HepG2 (cell line): ENCODE results near the gene EPB41L2. TPM values are rescaled to one million over a fixed set of nuclear protein-coding genes. Genes with fewer than 3 reads are reported as not detected.

Source experiments
- ATAC-seq: fragments of 200-7000 bp; cut with Tn5 transposase; 3 replicates; pipeline ENCODE4 v1.9.1; 2020; ENCODE audit warnings: mild to moderate bottlenecking, moderate library complexity
- BruUV-seq: library from RNA; stranded (reverse); fragments of 400-500 nt; replicated peaks from 2 replicates; lab custom pipeline; 2021; lab: Mats Ljungman, UMichigan
- CTCF ChIA-PET: fragments of 300-600 bp; formaldehyde crosslinking; extraction: SDS; loops from one replicate; lab custom pipeline; 2021; ENCODE audit warnings: low total read pairs, inconsistent platforms, low intra/inter-chr PET ratio; lab: Yijun Ruan, JAX
- POLR2A ChIA-PET: fragments of 350-600 bp; sonication (Branson Sonifier 250); formaldehyde crosslinking; loops from one replicate; lab custom pipeline; 2020; ENCODE audit warnings: antibody characterized with exemption, inconsistent platforms; lab: Yijun Ruan, JAX
- DNase-seq: peaks from one replicate; pipeline ENCODE4 v3.0.0-alpha.2; 2015; ENCODE audit warnings: low spot score
- FAIRE-seq: peaks from 3 replicates; lab custom pipeline; 2011; peaks lifted over from hg19 to GRCh38; lab: Jason Lieb, UNC
- H2AFZ ChIP-seq: one replicate; pipeline ENCODE4 v1.6.1; 2011; ENCODE audit warnings: low read length, inconsistent platforms
- H3K27ac ChIP-seq: fragments of 300-600 bp; 3 replicates; pipeline ENCODE4 v1.8.0; 2011; ENCODE audit warnings: mixed run types, mild to moderate bottlenecking, mixed read lengths, low read length, inconsistent platforms; ENCODE audit not compliant: insufficient read depth; ENCODE audit errors: extremely low read length
- H3K27me3 ChIP-seq, 2 experiments: fragments of 200-600 bp in 1 of 2; 2 replicates in 1 of 2; 3 replicates in 1 of 2; pipeline versions ENCODE4 v1.6.0 to v1.8.0; 2011; ENCODE audit warnings: low read length in 2 of 2, mild to moderate bottlenecking in 2 of 2, moderate library complexity in 2 of 2, inconsistent platforms in 1 of 2; ENCODE audit not compliant: insufficient read depth in 2 of 2, control insufficient read depth in 1 of 2
- H3K36me3 ChIP-seq, 2 experiments: fragments of 200-600 bp in 1 of 2; replicated peaks in 1 of 2; 2 replicates in 1 of 2; 3 replicates in 1 of 2; pipeline versions ENCODE4 v1.5.1 to v1.8.0; 2011; ENCODE audit warnings: low read length in 2 of 2, inconsistent platforms in 1 of 2; ENCODE audit not compliant: insufficient read depth in 2 of 2, control insufficient read depth in 1 of 2
- H3K4me1 ChIP-seq: 2 replicates; pipeline ENCODE4 v1.5.1; 2012; ENCODE audit warnings: low read length, inconsistent platforms; ENCODE audit not compliant: insufficient read depth
- H3K4me2 ChIP-seq: 2 replicates; pipeline ENCODE4 v1.6.0; 2011; ENCODE audit warnings: low read depth, low read length, inconsistent platforms
- H3K4me3 ChIP-seq, 3 experiments: fragments of 200-600 bp in 1 of 3; sonication (generic), shearing (Covaris generic) in 1 of 3; replicated peaks in 1 of 3; 2 replicates each; pipeline ENCODE4 v1.5.1; 2011 to 2016; ENCODE audit warnings: low read length in 3 of 3, inconsistent platforms in 2 of 3, low read depth in 2 of 3, mild to moderate bottlenecking in 2 of 3, control low read depth in 1 of 3, mixed read lengths in 1 of 3; ENCODE audit not compliant: insufficient read depth in 1 of 3
- H3K79me2 ChIP-seq: one replicate; pipeline ENCODE4 v1.6.1; 2011; ENCODE audit warnings: low read length, inconsistent platforms; ENCODE audit not compliant: insufficient read depth
- H3K9ac ChIP-seq: 2 replicates; pipeline ENCODE4 v1.6.0; 2011; ENCODE audit warnings: mild to moderate bottlenecking, low read depth, low read length, inconsistent platforms; ENCODE audit not compliant: insufficient read depth
- H3K9me3 ChIP-seq: 2 replicates; pipeline ENCODE4 v1.5.1; 2012; ENCODE audit warnings: mild to moderate bottlenecking, low read length
- H4K20me1 ChIP-seq: 2 replicates; pipeline ENCODE4 v1.6.0; 2011; ENCODE audit warnings: inconsistent platforms, mild to moderate bottlenecking, low read length, moderate library complexity; ENCODE audit not compliant: insufficient read depth
- ARID3A ChIP-seq: IDR thresholded peaks from 2 replicates; pipeline ENCODE4 v1.6.1; 2012; ENCODE audit warnings: low read depth, low read length, improper control_type of control experiment
- DBP ChIP-seq: sonication (generic); formaldehyde crosslinking; IDR thresholded peaks from 2 replicates; pipeline ENCODE4 v1.4.0; 2020; ENCODE audit warnings: missing genetic modification reagents; ENCODE audit errors: not compliant biosample characterization
- FOXP1 ChIP-seq, 2 experiments: fragments of 450-650 bp in 1 of 2; IDR thresholded peaks; 2 replicates each; pipeline ENCODE4 v1.6.1; 2017 to 2018; ENCODE audit warnings: antibody characterized with exemption in 1 of 2
- RORA ChIP-seq: sonication (generic); formaldehyde crosslinking; IDR thresholded peaks from 2 replicates; pipeline ENCODE4 v1.5.0; 2020; ENCODE audit warnings: mild to moderate bottlenecking, missing genetic modification reagents, moderate library complexity
- SMAD1 ChIP-seq: sonication (generic); formaldehyde crosslinking; IDR thresholded peaks from 2 replicates; pipeline ENCODE4 v1.4.0; 2020; ENCODE audit warnings: missing genetic modification reagents, low read depth, mild to moderate bottlenecking, borderline replicate concordance
- SNAPC4 ChIP-seq: sonication (generic); formaldehyde crosslinking; IDR thresholded peaks from 2 replicates; pipeline ENCODE4 v1.4.0; 2020; ENCODE audit warnings: mild to moderate bottlenecking, missing genetic modification reagents
- SPEN ChIP-seq: sonication (generic); formaldehyde crosslinking; IDR thresholded peaks from 2 replicates; pipeline ENCODE4 v1.5.1; 2020; ENCODE audit warnings: low read depth, mild to moderate bottlenecking, missing genetic modification reagents
- ZBTB20 ChIP-seq: sonication (generic); formaldehyde crosslinking; IDR thresholded peaks from 2 replicates; pipeline ENCODE4 v1.8.1; 2023; ENCODE audit warnings: missing genetic modification reagents, low read depth, mild to moderate bottlenecking, borderline replicate concordance
- WGBS: methylation state at CpG from one replicate; pipeline ENCODE4 v1.1.6; 2017; ENCODE audit warnings: low lambda C conversion rate; 5-methylcytosine and 5-hydroxymethylcytosine counted together
- in situ Hi-C: cut with HindIII; loops from 2 replicates; pipeline ENCODE4 v1.10.0; 2017; ENCODE audit warnings: low pct_unique_long_range_greater_than_20kb; ENCODE audit not compliant: extremely low pct_ligation_motif_present
- intact Hi-C: fragments of 100-400 bp; cut with micrococcal nuclease; formaldehyde crosslinking; loops from one replicate; pipeline ENCODE4 v1.10.0; 2022; ENCODE audit not compliant: unreplicated experiment
- polyA plus RNA-seq, 8 experiments: library from polyadenylated mRNA; depleted of rRNA in 3 of 8; stranded (reverse) in 7 of 8; unstranded in 1 of 8; fragments of >200 nt; fragmentation: Illumina TruSeq in 4 of 8; extraction: Trizol in 4 of 8; gene quantifications; 2 replicates each; pipeline versions ENCODE4 v1.2.1 to v1.2.3, GENCODE V29; 2011 to 2016; ENCODE audit warnings: low read depth in 4 of 8, missing spikeins in 1 of 8, mixed read lengths in 1 of 8; ENCODE audit not compliant: insufficient read depth in 1 of 8
- total RNA-seq, 5 experiments: library from RNA; depleted of rRNA; stranded (reverse); fragments of >200 nt; fragmentation: Illumina TruSeq; extraction: Trizol; gene quantifications; 2 replicates each; pipeline ENCODE4 v1.2.3, GENCODE V29; 2016; ENCODE audit warnings: low read depth in 1 of 5
- TF ChIP-seq, protein P1 (sequence below): sonication (generic); formaldehyde crosslinking; IDR thresholded peaks from 2 replicates; pipeline ENCODE4 v1.5.1; 2020; ENCODE audit warnings: missing genetic modification reagents, mild to moderate bottlenecking, borderline replicate concordance

The EPB41L2 gene
- total and polyA plus RNA-seq, 2 of the 13 experiments (the other 11 are each of a cell fraction or from before 2014, with no cell fraction given): 41.7 to 56.4 TPM

- 0 out of 2 replicates have a peak, but pooled peaks cover 10% of the 10 kb centered on the region for H3K9me3 ChIP-seq
- H3K27me3 ChIP-seq: no peaks in the 10 kb centered on the region
- in situ Hi-C loops (no loop called here), intact Hi-C loops (loop anchor here (1.0 to 2.0 kb wide), 3 partner anchors 12 to 48 kb away; partner anchors contain the start of gene SMLR1)
- peak overlapping the region; percentile 53 for H3K9ac ChIP-seq
- H3K36me3 ChIP-seq: no peaks in the 10 kb centered on the region
- peak overlapping the region in 2 of 3 experiments; percentile 13 to 49; a peak in 2 of 6 replicates for H3K4me3 ChIP-seq
- H2AFZ ChIP-seq: no peak overlapping the region
- BruUV-seq: no TSS peak
- ATAC-seq (peak; percentile 95), FAIRE-seq (peak; percentile 67), DNase-seq (peak; percentile 98)
- peaks cover 59% of the 10 kb centered on the region for H3K4me1 ChIP-seq
- peak overlapping the region; percentile 65 for H3K4me2 ChIP-seq
- no peaks in the 10 kb centered on the region for H3K79me2 ChIP-seq
- ChIA-PET POLR2A (interaction anchor here (0.6 to 9.2 kb wide), 7 partner anchors 10 to 38 kb away, joined by 3 to 175 read pairs (median 6); partner anchors contain the start of gene SMLR1), CTCF (no interaction called here)
- WGBS: 2% methylated on average over 5 of the region's 5 CpGs
- no peaks in the 10 kb centered on the region for H4K20me1 ChIP-seq
- peak overlapping the region; percentile 85 for H3K27ac ChIP-seq
- no peak for TF ChIP-seq SPEN (CRISPR knock-in tag)
- TF ChIP-seq SNAPC4 (CRISPR knock-in tag): 0 out of 2 replicates have a peak, but pooled peaks have one; percentile 76
- no peak for TF ChIP-seq DBP
- TF ChIP-seq SMAD1 (CRISPR knock-in tag): no peak
- TF ChIP-seq ARID3A: peak; percentile 97
- peak; percentile 61; the same call in 1 of the 2 replicates for TF ChIP-seq RORA
- peak; percentile 73 for TF ChIP-seq FOXP1 (IDR thresholded peaks at IDR 0.05)
- TF ChIP-seq FOXP1 (CRISPR knock-in tag; IDR thresholded peaks at IDR 0.05): peak; percentile 99
- TF ChIP-seq, protein P1, sequence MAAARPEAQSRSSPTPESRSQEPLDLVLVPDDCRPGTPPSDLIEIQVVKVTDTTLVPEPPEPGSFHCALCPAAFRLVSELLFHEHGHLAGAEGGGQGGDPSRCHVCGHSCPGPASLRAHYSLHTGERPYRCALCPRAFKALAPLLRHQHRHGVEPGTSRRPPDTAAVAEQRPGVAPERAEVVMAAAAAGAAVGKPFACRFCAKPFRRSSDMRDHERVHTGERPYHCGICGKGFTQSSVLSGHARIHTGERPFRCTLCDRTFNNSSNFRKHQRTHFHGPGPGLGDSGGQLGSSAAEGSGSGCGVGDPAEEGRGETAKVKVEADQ: 0 out of 2 replicates have a peak, but pooled peaks have one; percentile 22
- peak; percentile 97; the same call in 1 of the 2 replicates for TF ChIP-seq ZBTB20
Observed at GRCh38 chr6:130815200-130816071, 247.6 kb downstream of the EPB41L2 start.
